Measurements from ENCODE around the gene MAP3K14. TPM values are rescaled to one million over a fixed set of nuclear protein-coding genes. Genes with fewer than 3 reads are reported as not detected.

MAP3K14 gene
- total and polyA plus RNA-seq, 8 donors: 6.1 to 16.4 (median 8.1) TPM

DNA sequence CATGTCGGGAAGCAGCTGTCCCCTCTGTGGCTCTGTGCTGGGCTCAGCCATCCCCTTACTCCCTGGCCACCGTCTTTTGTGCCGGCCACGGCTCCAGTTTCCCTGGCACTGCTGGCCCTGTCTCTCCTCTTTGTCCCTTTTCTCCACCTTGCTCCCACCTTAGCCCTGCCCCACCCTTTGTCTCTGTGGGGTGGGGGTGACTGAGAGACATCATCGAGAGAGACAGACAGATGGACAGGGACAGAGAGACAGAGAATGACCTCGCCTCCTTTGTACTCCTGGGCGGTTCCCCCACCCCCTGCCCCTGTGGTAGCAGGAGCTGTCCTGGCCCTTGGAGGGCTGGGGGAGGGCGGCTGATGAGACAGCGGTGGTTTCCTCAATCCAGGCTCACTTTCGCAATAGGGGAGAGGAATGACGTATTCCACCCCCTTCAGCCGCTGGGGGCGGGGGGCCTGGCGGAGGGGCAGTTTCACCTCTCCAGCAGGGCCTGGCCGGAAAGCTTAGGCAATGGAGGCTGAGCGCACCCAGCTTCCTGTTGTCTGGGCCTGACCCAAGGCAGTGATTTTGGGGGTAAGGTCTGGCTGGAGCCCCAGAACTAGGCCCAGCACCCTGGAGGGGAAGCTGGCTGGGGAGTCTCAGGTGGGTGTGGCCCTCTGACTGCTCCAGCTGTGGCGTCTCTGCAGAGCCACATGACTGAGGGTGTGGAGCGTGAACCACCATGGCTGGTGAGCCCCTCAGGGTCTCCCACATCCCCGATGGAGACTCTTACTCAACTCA lies 87.9 kb downstream of the MAP3K14 start:
- Histone ChIP-seq H3K4me1 (peaks cover 8 to 14% (median 11%) of the 10 kb centered on the region in 3 donors), H3K36me3 (no peaks in the 10 kb centered on the region), H3K27me3 (no peaks in the 10 kb centered on the region), H3K27ac (peak overlapping the region in 3 of 4 donors; percentile 10 to 71 (median 64)), H3K4me3 (peak overlapping the region in 1 of 4 donors; percentile 17), H3K9me3 (no peaks in the 10 kb centered on the region)
- FAIRE-seq (no peak), DNase-seq (peak in 4 of 6 donors; percentile 49 to 79 (median 63)), ATAC-seq (peak; percentile 33 to 71 (median 57))
- intact Hi-C loops (cut with DNase I): loop anchor here in 1 of 3 donors (10.0 kb wide), 1 partner anchor 596 kb away; no protein-coding TSS in a partner anchor
- 61 to 62% methylated on average over 19 of the region's 19 CpGs for WGBS, 2 donors
- TF ChIP-seq, protein P1, sequence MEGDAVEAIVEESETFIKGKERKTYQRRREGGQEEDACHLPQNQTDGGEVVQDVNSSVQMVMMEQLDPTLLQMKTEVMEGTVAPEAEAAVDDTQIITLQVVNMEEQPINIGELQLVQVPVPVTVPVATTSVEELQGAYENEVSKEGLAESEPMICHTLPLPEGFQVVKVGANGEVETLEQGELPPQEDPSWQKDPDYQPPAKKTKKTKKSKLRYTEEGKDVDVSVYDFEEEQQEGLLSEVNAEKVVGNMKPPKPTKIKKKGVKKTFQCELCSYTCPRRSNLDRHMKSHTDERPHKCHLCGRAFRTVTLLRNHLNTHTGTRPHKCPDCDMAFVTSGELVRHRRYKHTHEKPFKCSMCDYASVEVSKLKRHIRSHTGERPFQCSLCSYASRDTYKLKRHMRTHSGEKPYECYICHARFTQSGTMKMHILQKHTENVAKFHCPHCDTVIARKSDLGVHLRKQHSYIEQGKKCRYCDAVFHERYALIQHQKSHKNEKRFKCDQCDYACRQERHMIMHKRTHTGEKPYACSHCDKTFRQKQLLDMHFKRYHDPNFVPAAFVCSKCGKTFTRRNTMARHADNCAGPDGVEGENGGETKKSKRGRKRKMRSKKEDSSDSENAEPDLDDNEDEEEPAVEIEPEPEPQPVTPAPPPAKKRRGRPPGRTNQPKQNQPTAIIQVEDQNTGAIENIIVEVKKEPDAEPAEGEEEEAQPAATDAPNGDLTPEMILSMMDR (IDR thresholded peaks at IDR 0.05): no peak

DNA sequence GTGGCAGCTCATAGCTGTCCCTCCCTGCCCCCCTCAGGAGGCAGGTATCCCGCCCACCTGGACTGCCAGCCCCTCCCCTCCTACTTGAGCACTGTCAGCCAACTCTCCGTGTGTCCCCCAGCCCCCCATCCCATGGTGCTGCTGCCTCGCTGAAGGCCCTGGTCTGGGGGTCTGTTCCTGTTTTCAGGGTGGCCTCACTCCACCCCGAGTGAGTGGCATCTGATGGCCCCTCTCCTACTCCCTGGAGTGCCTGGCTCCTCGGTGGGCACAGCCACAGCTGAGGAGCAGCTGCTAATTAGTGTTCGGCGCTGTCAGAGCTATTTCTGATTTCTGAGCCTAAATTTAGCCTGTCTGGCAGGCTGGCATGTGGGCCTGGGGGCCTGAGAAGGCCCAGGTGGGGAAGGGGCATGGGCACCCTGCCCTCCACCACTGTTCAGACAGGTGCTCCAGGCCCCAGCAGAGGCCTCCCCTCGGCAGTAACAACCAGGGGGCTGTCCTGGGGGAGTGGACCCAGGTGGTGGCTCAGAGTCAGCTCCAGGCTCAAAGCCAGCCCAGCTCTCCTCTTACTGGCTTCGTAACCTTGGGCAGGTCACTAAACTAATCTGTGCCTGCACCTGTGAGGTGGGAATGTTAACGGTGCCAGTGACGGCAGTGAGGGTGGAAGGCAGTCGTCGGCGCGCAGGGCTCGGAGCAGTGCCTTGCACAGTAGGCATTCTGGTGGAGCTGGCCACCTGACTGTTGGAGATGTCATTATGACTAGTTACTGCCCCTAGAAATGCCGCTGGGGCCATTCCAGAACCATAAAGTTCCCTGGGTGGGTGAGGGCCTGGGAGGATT lies 88.7 kb downstream of the MAP3K14 start:
- 29 to 32% methylated on average over 17 of the region's 17 CpGs for WGBS, 2 donors
- H3K27ac ChIP-seq: peak overlapping the region in 3 of 4 donors; percentile 10 to 71 (median 64)
- ATAC-seq (peak; percentile 43 to 77 (median 62)), FAIRE-seq (no peak), DNase-seq (peak in 5 of 6 donors; percentile 52 to 78 (median 63))
- peaks cover 8 to 14% (median 11%) of the 10 kb centered on the region in 3 donors for H3K4me1 ChIP-seq
- H3K9me3 ChIP-seq: no peaks in the 10 kb centered on the region
- TF ChIP-seq, protein P1 (IDR thresholded peaks at IDR 0.05): no peak
- intact Hi-C loops (cut with DNase I): loop anchor here in 1 of 3 donors (10.0 kb wide), 1 partner anchor 597 kb away; no protein-coding TSS in a partner anchor
- no peaks in the 10 kb centered on the region for H3K27me3 ChIP-seq
- H3K36me3 ChIP-seq: no peaks in the 10 kb centered on the region
- peak overlapping the region in 1 of 4 donors; percentile 17 for H3K4me3 ChIP-seq

DNA sequence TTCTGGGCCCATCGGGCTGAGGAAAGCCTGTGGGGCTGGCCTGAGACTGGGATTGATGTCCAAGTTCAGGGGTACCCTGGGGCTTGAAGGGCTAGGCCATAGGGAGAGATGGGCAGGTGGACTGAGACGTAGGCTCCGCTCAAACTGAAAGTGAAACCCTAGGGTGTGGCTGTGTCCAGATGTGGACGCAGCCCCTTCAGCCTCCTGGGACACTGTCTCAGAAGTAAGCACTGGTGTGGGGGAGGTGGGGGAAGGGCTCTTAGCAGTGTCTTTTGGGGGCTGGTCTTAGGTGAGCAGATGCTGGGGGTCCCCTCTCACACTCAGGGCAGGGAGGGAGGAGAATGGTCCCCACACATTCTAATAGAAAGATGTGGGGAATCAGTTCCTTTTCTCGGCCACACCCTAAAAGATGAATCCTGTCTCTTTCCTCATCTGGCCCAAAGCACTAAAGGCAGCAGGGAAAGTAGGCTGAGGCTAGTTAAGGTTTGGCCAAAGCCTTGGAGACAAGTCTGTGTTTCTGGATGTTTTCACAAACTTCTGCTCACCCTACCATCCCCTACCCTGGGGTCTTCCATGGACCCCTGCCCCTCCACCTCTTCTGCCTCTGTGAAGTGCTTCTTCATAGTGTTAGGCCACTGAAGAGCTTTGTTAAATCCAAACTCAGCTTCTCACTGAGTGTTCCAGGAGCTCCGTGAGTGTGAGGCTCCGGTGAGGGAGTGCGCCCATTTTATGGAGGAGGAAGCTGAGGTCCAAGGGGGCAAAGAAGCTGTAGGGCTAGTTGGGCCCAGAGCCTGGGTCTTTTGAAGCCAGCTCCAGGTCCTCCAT lies 89.5 kb downstream of the MAP3K14 start:
- Histone ChIP-seq H3K36me3 (no peaks in the 10 kb centered on the region), H3K27ac (peak overlapping the region in 2 of 4 donors; percentile 64 to 71), H3K27me3 (no peaks in the 10 kb centered on the region), H3K4me3 (no peak overlapping the region), H3K9me3 (no peaks in the 10 kb centered on the region), H3K4me1 (peaks cover 8 to 14% (median 11%) of the 10 kb centered on the region in 3 donors)
- no peak for ATAC-seq
- no peak for FAIRE-seq
- intact Hi-C loops (cut with DNase I): loop anchor here in 1 of 3 donors (10.0 kb wide), 1 partner anchor 597 kb away; no protein-coding TSS in a partner anchor
- TF ChIP-seq, protein P1 (IDR thresholded peaks at IDR 0.05): no peak
- peak in 2 of 6 donors; percentile 6 to 22 for DNase-seq
- WGBS, 2 donors: 85 to 92% methylated on average over 8 of the region's 8 CpGs

- peaks cover 8 to 14% (median 11%) of the 10 kb centered on the region in 3 donors for H3K4me1 ChIP-seq
- intact Hi-C loops (cut with DNase I): loop anchor here in 1 of 3 donors (10.0 kb wide), 1 partner anchor 598 kb away; no protein-coding TSS in a partner anchor
- H3K4me3 ChIP-seq: no peak overlapping the region
- H3K36me3 ChIP-seq: no peaks in the 10 kb centered on the region
- ATAC-seq (no peak), DNase-seq (peak in 1 of 6 donors; percentile 2), FAIRE-seq (no peak)
- H3K9me3 ChIP-seq: no peaks in the 10 kb centered on the region
- peak overlapping the region in 2 of 4 donors; percentile 64 to 71 for H3K27ac ChIP-seq
- no peaks in the 10 kb centered on the region for H3K27me3 ChIP-seq
- 79 to 80% methylated on average over 3 of the region's 3 CpGs for WGBS, 2 donors
- TF ChIP-seq, protein P1 (IDR thresholded peaks at IDR 0.05): no peak
Observed at GRCh38 chr17:45226576-45226975, 90.2 kb downstream of the MAP3K14 start.
